NB4 (cell line): Measurements from ENCODE around the gene GPR137B.

ENCODE experiments used
- DNase-seq: peaks from one replicate; pipeline ENCODE4 v3.0.0; 2010; ENCODE audit warnings: low read depth
- H3K4me3 ChIP-seq: one replicate; pipeline ENCODE4 v1.5.1; 2011; ENCODE audit warnings: mild to moderate bottlenecking, low read depth, low read length, moderate library complexity
- MYC ChIP-seq: IDR thresholded peaks from 2 replicates; pipeline ENCODE4 v1.6.1; 2011; ENCODE audit warnings: low read depth, low read length
- POLR2A ChIP-seq: IDR thresholded peaks from 2 replicates; pipeline ENCODE4 v1.6.1; 2011; ENCODE audit warnings: mild to moderate bottlenecking; ENCODE audit not compliant: insufficient read length; ENCODE audit errors: extremely low read depth
- TF ChIP-seq, protein P1 (sequence below): IDR thresholded peaks from 2 replicates; pipeline ENCODE4 v1.6.1; 2011; ENCODE audit warnings: low read depth, low read length
- TF ChIP-seq, protein P2 (sequence below): IDR thresholded peaks from one replicate; pipeline ENCODE4 v1.5.1; 2012; ENCODE audit warnings: low read depth, low read length

GPR137B gene

DNA sequence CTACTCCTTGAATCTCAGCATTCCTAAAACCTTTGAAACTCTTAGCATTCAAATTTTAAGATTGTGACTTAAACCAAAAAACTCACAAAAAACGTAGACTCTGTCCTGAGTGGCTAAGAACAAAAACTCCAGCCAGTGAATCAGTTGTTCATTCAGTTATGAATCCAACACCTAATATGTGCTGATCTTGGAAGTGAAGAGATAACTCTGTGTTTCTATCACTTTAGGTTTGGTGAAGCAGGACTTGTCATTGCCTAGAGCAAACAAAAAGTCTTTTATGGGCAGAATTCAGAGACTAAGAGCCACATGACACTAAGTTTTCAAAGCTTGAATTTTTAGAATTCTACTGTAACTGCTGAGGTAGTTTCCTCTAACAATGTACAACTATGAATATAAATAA lies 10.4 kb upstream of the GPR137B start:
- DNase-seq, result no peak
- no peak overlapping the region for H3K4me3 ChIP-seq
- TF ChIP-seq POLR2A, result no peak
- no peak for TF ChIP-seq MYC
- TF ChIP-seq, protein P1, sequence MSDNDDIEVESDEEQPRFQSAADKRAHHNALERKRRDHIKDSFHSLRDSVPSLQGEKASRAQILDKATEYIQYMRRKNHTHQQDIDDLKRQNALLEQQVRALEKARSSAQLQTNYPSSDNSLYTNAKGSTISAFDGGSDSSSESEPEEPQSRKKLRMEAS, result no peak
- TF ChIP-seq, protein P2, sequence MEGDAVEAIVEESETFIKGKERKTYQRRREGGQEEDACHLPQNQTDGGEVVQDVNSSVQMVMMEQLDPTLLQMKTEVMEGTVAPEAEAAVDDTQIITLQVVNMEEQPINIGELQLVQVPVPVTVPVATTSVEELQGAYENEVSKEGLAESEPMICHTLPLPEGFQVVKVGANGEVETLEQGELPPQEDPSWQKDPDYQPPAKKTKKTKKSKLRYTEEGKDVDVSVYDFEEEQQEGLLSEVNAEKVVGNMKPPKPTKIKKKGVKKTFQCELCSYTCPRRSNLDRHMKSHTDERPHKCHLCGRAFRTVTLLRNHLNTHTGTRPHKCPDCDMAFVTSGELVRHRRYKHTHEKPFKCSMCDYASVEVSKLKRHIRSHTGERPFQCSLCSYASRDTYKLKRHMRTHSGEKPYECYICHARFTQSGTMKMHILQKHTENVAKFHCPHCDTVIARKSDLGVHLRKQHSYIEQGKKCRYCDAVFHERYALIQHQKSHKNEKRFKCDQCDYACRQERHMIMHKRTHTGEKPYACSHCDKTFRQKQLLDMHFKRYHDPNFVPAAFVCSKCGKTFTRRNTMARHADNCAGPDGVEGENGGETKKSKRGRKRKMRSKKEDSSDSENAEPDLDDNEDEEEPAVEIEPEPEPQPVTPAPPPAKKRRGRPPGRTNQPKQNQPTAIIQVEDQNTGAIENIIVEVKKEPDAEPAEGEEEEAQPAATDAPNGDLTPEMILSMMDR, result no peak

DNA sequence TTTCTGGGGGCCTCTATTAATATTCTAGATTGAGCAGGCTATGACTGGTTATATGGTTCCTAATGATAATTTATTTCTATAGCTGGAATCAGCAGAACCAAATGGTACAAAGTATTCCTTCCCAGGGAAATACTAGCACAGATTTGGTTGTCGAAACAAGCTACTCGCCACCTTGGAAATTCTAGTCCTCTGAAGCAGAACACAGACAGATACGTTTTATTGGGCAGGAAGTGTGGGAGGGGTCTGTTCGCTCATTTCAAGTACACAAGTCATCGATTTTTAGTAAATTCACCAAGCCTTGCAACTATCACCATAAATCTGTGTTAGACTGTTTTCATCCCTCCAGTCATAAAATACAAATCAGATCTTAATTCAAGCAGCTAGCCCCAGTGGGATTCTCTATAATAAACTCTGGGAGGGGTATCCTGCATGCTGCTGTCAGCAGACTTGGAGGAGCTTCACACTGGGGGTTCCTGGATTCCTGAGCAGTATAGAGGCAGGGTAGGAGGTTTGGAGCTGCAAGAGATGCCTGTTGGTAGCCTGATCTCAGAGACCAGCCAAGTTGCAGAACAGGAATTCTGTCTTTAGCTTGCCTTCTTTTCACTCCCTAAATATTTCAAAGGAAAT lies 9.8 kb upstream of the GPR137B start:
- TF ChIP-seq, protein P2, result no peak
- no peak for TF ChIP-seq POLR2A
- TF ChIP-seq, protein P1, result no peak
- no peak for TF ChIP-seq MYC
- DNase-seq, result no peak
- no peak overlapping the region for H3K4me3 ChIP-seq

DNA sequence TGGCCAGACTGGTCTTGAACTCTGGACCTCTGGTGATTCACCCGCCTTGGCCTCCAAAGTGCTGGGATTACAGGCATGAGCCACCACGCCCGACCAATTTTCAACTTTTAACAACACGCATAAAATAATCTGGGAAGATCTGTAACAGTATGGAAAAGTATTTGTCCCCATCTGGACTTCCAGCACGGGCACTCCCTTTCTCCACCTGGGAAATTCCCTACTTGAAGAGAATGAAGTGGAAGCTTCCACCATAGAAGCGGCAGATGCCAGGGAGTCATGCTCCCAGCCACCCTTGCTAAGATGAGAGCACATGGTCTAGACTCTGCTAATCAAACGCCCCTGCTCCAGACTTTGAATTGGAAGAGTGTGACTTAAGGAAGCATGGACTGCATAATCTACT lies 9.0 kb upstream of the GPR137B start:
- TF ChIP-seq MYC, result no peak
- TF ChIP-seq, protein P1, result no peak
- TF ChIP-seq POLR2A, result no peak
- TF ChIP-seq, protein P2, result no peak
- DNase-seq, result no peak

DNA sequence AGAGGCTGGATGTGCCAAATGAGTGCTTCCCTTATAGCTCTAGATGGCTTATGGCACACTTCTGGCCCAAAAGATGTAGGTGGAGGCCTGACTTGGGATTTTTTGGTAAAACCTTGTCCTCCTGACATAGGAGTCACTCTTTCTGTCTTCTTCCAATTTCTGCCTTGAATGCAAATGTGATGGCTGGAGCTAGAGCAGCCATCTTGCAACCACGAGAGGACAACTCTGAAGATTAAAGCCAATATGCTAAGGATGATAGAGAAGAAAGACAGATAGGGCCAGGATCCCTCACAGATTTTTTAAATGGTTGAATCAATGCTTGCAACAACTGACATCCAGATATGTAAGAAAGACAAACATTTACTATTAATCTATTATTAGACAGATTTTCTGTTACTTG lies 8.5 kb upstream of the GPR137B start:
- no peak overlapping the region for H3K4me3 ChIP-seq
- no peak for DNase-seq
- TF ChIP-seq MYC (no peak), POLR2A (no peak)
- TF ChIP-seq, protein P1, result no peak
- TF ChIP-seq, protein P2, result no peak

More for the DNA sequence above, 9.0 kb upstream of the GPR137B start:
- no peak overlapping the region for H3K4me3 ChIP-seq

DNA sequence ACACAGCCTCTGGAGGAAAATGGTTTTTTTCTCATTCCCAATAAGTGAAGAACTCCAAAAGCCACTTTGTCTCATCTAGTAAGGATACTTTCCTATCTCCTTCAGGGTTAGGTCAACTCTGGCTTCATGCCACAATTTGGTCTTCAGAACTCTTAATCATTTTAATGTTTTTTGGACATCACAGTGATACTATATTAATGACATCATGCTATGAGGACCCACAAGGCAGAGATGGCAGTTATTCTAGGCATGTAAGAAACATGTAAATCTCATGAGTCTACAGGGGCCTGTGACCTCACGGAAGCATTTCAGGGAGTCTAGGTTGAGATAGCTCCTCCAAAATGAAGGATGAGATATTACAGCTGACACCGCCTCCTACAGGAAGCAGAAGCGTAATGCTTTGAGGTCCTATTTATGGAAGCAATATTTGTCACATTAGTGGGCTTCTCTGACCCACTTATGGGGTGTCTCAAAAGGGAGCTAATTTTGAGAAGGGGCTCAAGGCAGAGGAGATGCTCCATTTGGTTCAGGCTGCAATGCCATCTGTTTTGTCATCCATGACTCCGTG lies 5.0 kb upstream of the GPR137B start:
- H3K4me3 ChIP-seq, result no peak overlapping the region
- no peak for DNase-seq
- TF ChIP-seq, protein P2, result no peak
- TF ChIP-seq, protein P1, result no peak
- TF ChIP-seq POLR2A, result no peak
- no peak for TF ChIP-seq MYC

DNA sequence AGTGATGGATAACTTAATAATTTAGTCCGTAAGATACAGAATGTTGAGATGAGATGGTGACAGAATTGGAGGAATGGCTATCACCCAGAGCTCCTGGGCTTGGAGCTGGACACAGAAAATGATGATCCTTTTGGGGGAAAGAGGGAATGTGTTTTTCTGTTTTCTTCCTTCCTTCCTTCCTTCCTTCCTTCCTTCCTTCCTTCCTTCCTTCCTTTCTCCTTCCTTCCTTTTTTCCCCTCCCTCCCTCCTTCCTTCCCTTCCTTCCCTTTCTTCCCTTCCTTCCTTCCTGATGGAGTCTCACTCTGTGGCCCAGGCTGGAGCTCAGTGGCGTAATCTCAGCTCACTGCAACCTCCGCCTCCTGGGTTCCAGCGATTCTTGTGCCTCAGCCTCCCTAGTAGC lies 2.8 kb upstream of the GPR137B start:
- DNase-seq, result no peak
- no peak overlapping the region for H3K4me3 ChIP-seq
- TF ChIP-seq POLR2A, result no peak
- TF ChIP-seq MYC, result no peak
- TF ChIP-seq, protein P1, result no peak
- TF ChIP-seq, protein P2, result no peak
